Measurements from ENCODE around the gene CALM1.

GRCh38 chr14:90398841-90399540, 2.2 kb downstream of the CALM1 start:
- TF ChIP-seq ZBTB26 (tag by site-specific recombination; optimal IDR thresholded peaks at IDR 0.05) (no peak), ZNF292 (tag by site-specific recombination; IDR thresholded peaks at IDR 0.05; ENCODE audit: borderline replicate concordance, low read depth) (no peak)

All from HEK293 (cell line).